Inferior parietal cortex (tissue), 1 donor: ENCODE data around the gene SUPT20HL1.
"Not testable (repeated sequence)": the region's sequence is repeated elsewhere in the genome, so short reads cannot be mapped to it uniquely, and the experiment has no call there.

ENCODE experiments used
- DNase-seq: peaks from one replicate; pipeline ENCODE4 v3.0.0-alpha.2; 2016; ENCODE audit errors: extremely low spot score

Gene SUPT20HL1

GRCh38 chrX:24363432-24364181 is 3.2 kb downstream of the SUPT20HL1 start:
- DNase-seq, result not testable (repeated sequence)

- DNase-seq, result no peak
Measured at GRCh38 chrX:24364326-24364725, 3.9 kb downstream of the SUPT20HL1 start.

GRCh38 chrX:24364851-24365538 is 4.6 kb downstream of the SUPT20HL1 start:
- no peak for DNase-seq

- not testable (repeated sequence) for DNase-seq
Measured at GRCh38 chrX:24366762-24367400, 6.4 kb downstream of the SUPT20HL1 start.

- no peak for DNase-seq
Measured at GRCh38 chrX:24369816-24370215, 9.4 kb downstream of the SUPT20HL1 start.

- peak; percentile 36 for DNase-seq
Measured at GRCh38 chrX:24371391-24371972, 11.0 kb downstream of the SUPT20HL1 start.

GRCh38 chrX:24372021-24372763 is 11.8 kb downstream of the SUPT20HL1 start:
- no peak for DNase-seq

GRCh38 chrX:24375600-24376131 is 15.2 kb downstream of the SUPT20HL1 start:
- no peak for DNase-seq

- no peak for DNase-seq
Measured at GRCh38 chrX:24376403-24376802, 16.0 kb downstream of the SUPT20HL1 start.

GRCh38 chrX:24377195-24377594 is 16.8 kb downstream of the SUPT20HL1 start:
- DNase-seq, result no peak

GRCh38 chrX:24377911-24378468 is 17.6 kb downstream of the SUPT20HL1 start:
- DNase-seq, result no peak

- DNase-seq, result no peak
Measured at GRCh38 chrX:24378706-24379105, 18.3 kb downstream of the SUPT20HL1 start.

- no peak for DNase-seq
Measured at GRCh38 chrX:24380262-24381187, 20.1 kb downstream of the SUPT20HL1 start.

- not testable (repeated sequence) for DNase-seq
Measured at GRCh38 chrX:24382315-24382714, 21.9 kb downstream of the SUPT20HL1 start.

- DNase-seq, result no peak
Measured at GRCh38 chrX:24387724-24388123, 27.3 kb downstream of the SUPT20HL1 start.

- DNase-seq, result no peak
Measured at GRCh38 chrX:24391389-24391788, 30.9 kb downstream of the SUPT20HL1 start.

GRCh38 chrX:24391843-24392242 is 31.4 kb downstream of the SUPT20HL1 start:
- DNase-seq, result no peak

GRCh38 chrX:24392709-24393108 is 32.3 kb downstream of the SUPT20HL1 start:
- DNase-seq, result no peak

GRCh38 chrX:24395775-24396174 is 35.3 kb downstream of the SUPT20HL1 start:
- peak; percentile 79 for DNase-seq
